Subcutaneous abdominal adipose tissue (tissue), 5 donors: ENCODE results near the gene SPHK2.

ENCODE experiments used
- H3K27ac ChIP-seq: one replicate; pipeline ENCODE4 v1.7.0; 2013; ENCODE audit warnings: low read depth, mild to moderate bottlenecking, inconsistent platforms, low read length, moderate library complexity
- H3K27me3 ChIP-seq, 5 donors: one replicate each; pipeline ENCODE4 v1.7.0; 2013; ENCODE audit warnings: low read length in 5 of 5, inconsistent platforms in 1 of 5; ENCODE audit not compliant: control insufficient read depth in 5 of 5, insufficient read depth in 4 of 5
- H3K36me3 ChIP-seq, 5 donors: one replicate each; pipeline ENCODE4 v1.7.0; 2013; ENCODE audit warnings: low read length in 5 of 5; ENCODE audit not compliant: control insufficient read depth in 5 of 5, insufficient read depth in 5 of 5
- H3K4me1 ChIP-seq, 5 donors: one replicate each; pipeline ENCODE4 v1.7.0; 2013; ENCODE audit warnings: low read length in 5 of 5, mild to moderate bottlenecking in 3 of 5, moderate library complexity in 1 of 5; ENCODE audit not compliant: control insufficient read depth in 5 of 5, insufficient read depth in 5 of 5
- H3K4me3 ChIP-seq, 5 donors: one replicate each; pipeline ENCODE4 v1.7.0; 2013; ENCODE audit warnings: low read length in 5 of 5, low read depth in 1 of 5
- H3K9ac ChIP-seq, 5 donors: one replicate each; pipeline ENCODE4 v1.7.0; 2013; ENCODE audit warnings: low read length in 5 of 5, mild to moderate bottlenecking in 4 of 5, moderate library complexity in 3 of 5
- H3K9me3 ChIP-seq, 5 donors: one replicate each; pipeline ENCODE4 v1.7.0; 2013; ENCODE audit warnings: low read length in 5 of 5; ENCODE audit not compliant: control insufficient read depth in 5 of 5
- donor health status: healthy.
- donor health status: healthy.
- donor health status: healthy.
- donor health status: healthy.
- donor health status: healthy.

Gene SPHK2

GRCh38 chr19:48614436-48615230 lies 4.7 kb upstream of the SPHK2 start, which contains the start of gene FAM83E:
Gene FAM83E, minus strand, starts transcription at chr19:48615076. Its CDS starts 1,704 bp downstream, at chr19:48613372.
- Histone ChIP-seq H3K27ac (no peak within 1 kb of the TSS), H3K4me1 (peaks cover 10 to 36% (median 27%) of the 10 kb centered on the region in 5 donors), H3K27me3 (no peaks in the 10 kb centered on the region), H3K36me3 (peaks cover 0 to 32% (median 30%) of the 10 kb centered on the region in 5 donors), H3K4me3 (no peak within 1 kb of the TSS), H3K9me3 (no peaks in the 10 kb centered on the region), H3K9ac (peak within 1 kb of the TSS in 1 of 5 donors; percentile 28)

DNA sequence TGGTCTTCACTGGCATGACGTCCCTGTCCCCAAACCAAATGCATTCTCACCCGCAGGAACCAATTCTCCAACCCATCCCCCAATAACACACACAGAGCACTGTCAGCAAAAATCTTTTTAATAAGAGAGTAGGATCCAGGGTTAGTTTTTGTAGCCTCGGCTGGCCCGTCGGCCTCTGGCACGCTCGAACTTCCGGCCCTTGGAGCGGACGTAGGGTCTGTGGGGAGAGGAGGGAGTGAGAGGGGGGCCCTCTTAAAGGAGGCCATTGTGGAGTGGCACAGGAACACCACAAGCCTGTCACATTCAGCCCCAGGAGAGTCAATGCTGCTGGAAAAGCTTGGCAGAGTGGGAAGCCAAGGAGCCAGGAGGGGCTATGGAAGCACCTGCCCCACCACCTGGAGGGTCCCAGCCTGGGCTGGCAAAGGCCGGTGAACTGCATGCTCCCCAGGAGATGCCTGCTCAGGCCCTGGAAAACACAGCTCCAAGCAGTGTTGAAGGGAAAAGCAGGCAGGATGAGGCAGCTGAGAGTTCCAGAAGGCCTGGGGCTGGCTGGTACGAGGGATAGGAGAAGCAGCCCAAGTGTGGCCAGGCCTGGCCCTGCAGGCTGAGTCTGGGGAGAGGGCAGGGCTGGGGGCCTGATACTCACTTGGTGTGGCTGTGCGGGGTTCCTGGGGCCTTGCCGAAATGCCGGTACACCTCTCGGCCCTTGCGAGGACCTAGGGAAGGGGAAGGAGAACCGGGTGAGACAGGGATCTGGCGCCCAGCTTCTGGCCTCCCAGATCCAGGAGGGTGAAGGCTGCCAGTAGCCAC lies 3.9 kb upstream of the SPHK2 start:
- peaks cover 10 to 44% (median 34%) of the 10 kb centered on the region in 5 donors for H3K4me1 ChIP-seq

GRCh38 chr19:48616041-48616436 lies 3.3 kb upstream of the SPHK2 start:
- no peak overlapping the region for H3K27ac ChIP-seq

More for the DNA sequence above, 3.9 kb upstream of the SPHK2 start:
- H3K4me3 ChIP-seq = no peak overlapping the region
- H3K36me3 ChIP-seq = peaks cover 0 to 32% (median 30%) of the 10 kb centered on the region in 5 donors
- H3K9ac ChIP-seq = peak overlapping the region in 1 of 5 donors; percentile 28
- no peaks in the 10 kb centered on the region for H3K27me3 ChIP-seq
- no peak overlapping the region for H3K27ac ChIP-seq
- no peaks in the 10 kb centered on the region for H3K9me3 ChIP-seq

DNA sequence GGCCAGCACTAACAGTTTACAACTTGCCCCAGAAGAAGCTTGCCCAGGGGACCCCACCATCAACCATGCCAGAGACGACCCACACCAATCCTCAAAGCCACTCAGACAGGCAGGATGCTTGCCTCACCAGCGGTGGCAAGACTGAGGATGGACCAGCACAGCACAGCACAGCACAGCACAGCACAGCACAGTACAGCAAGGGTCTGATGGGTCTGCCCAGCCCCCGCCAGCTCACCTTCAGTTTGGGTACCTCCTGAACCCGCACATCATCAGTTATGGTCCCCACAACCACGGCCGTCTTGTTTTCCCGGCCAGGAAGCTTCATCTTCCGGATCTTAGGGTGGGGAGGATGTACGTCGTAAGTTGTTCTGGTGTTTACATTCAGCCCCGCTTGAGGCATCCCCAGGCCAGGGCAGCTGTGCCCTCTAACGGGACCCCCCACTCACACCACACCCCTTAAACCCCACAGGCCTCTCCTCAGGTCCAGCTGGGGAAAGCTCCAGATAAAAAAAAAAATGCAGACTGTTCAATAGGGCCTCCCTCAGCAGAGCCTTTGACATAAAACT lies 2.7 kb upstream of the SPHK2 start:
- Histone ChIP-seq H3K36me3 (peaks cover 0 to 32% (median 30%) of the 10 kb centered on the region in 5 donors), H3K4me3 (peak overlapping the region in 2 of 5 donors; percentile 32 to 86), H3K9me3 (no peaks in the 10 kb centered on the region), H3K27me3 (no peaks in the 10 kb centered on the region), H3K4me1 (peaks cover 10 to 44% (median 34%) of the 10 kb centered on the region in 5 donors), H3K27ac (no peak overlapping the region), H3K9ac (peak overlapping the region in 2 of 5 donors; percentile 88 to 97)

More at GRCh38 chr19:48616041-48616436, 3.3 kb upstream of the SPHK2 start:
- Histone ChIP-seq H3K4me1 (peaks cover 10 to 44% (median 34%) of the 10 kb centered on the region in 5 donors), H3K4me3 (no peak overlapping the region), H3K36me3 (peaks cover 0 to 32% (median 30%) of the 10 kb centered on the region in 5 donors), H3K9me3 (no peaks in the 10 kb centered on the region), H3K9ac (peak overlapping the region in 1 of 5 donors; percentile 28), H3K27me3 (no peaks in the 10 kb centered on the region)

- Histone ChIP-seq H3K9ac (peak overlapping the region; percentile 81 to 97 (median 88)), H3K36me3 (peaks cover 0 to 32% (median 30%) of the 10 kb centered on the region in 5 donors), H3K27ac (peak overlapping the region; percentile 89), H3K9me3 (no peaks in the 10 kb centered on the region), H3K27me3 (no peaks in the 10 kb centered on the region), H3K4me3 (peak overlapping the region; percentile 86 to 98 (median 97)), H3K4me1 (peaks cover 10 to 46% (median 35%) of the 10 kb centered on the region in 5 donors)
Measured at GRCh38 chr19:48617146-48617937, 2.0 kb upstream of the SPHK2 start.

DNA sequence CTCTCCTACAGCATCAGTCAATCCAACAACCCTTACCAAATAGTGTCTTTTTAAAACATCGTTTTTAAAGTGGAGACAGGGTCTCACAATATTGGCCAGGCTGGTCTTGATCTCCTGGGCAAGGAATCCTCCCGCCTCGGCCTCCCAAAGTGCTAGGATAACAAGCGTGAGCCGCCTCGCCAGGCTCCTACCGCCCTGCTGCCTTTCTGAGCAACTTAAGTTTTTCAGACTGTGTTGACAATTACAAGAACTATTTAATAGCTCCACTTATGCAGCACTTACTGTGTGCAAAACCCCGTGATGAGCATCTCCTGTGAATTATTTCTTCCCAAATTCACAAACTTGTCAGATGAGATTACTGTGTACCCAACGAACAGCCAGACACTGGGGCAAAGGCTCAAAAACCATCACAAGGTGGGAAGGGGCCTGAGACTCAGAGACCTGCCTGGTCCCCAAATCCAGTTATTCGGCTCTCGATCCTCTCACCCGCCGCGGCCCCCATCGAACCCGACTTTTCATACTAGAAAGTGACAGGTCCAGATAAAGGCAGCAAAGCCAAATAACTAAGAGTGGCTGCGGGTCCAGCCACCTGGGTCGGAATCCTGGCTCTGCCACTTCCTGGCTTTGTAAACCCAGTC lies 909 bp upstream of the SPHK2 start:
- H3K27ac ChIP-seq = peak overlapping the region; percentile 89
- peaks cover 11 to 55% (median 40%) of the 10 kb centered on the region in 5 donors for H3K4me1 ChIP-seq
- H3K36me3 ChIP-seq = peaks cover 0 to 32% (median 30%) of the 10 kb centered on the region in 5 donors
- no peaks in the 10 kb centered on the region for H3K27me3 ChIP-seq
- H3K9me3 ChIP-seq = no peaks in the 10 kb centered on the region
- peak overlapping the region; percentile 81 to 97 (median 88) for H3K9ac ChIP-seq
- peak overlapping the region; percentile 86 to 98 (median 97) for H3K4me3 ChIP-seq

DNA sequence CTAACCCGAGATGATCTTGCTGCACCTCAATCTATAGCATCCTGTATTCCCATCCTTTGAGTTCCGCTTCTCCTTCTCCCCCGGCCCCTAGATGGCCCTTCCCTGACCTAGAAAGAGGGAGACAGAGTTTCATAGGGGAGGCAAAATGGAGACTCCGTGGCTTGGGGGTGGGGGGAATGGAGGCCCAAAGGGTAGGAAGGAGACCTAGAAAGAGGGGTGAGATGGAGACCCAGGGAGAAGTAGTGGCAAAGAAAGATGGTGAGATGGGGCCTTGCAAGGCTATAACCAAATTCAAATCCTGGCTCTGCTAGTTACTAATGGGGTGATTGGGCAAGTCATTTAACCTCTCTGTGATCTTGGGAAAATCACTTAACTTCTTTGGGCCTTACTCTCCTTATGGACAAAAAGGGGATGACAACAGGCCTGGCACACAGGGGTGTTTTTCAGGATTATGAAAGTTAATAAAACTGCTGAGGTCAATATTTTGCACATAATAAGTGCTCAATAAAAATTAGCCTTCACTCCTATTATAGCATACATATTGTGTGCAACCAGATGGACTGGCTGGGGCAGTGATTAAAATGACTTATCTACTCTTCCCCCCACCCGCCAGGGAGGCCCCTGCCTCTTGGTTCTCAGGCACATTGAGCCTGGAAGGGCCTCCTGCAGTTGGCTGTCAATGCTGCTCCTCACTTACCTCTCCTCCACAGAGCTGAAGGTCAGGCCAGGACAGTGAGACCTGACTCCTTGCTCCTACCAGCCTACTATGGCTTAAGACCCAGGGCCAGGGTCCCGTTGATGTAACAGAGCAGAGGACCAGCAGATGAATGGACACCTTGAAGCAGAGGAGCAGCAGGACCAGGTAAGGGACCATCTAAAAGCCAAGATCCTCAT lies 633 bp downstream of the SPHK2 start:
- Histone ChIP-seq H3K27ac (peak overlapping the region; percentile 89), H3K4me1 (peaks cover 16 to 63% (median 52%) of the 10 kb centered on the region in 5 donors), H3K27me3 (no peaks in the 10 kb centered on the region), H3K9ac (peak overlapping the region; percentile 70 to 95 (median 84)), H3K9me3 (no peaks in the 10 kb centered on the region), H3K36me3 (peaks cover 0 to 29% (median 28%) of the 10 kb centered on the region in 5 donors), H3K4me3 (peak overlapping the region; percentile 85 to 97 (median 97))

GRCh38 chr19:48623556-48624066 lies 4.3 kb downstream of the SPHK2 start:
- peaks cover 0 to 11% (median 2%) of the 10 kb centered on the region in 5 donors for H3K36me3 ChIP-seq
- no peaks in the 10 kb centered on the region for H3K9me3 ChIP-seq
- peak overlapping the region; percentile 32 to 64 (median 59) for H3K4me3 ChIP-seq
- peaks cover 8 to 54% (median 37%) of the 10 kb centered on the region in 5 donors for H3K4me1 ChIP-seq
- H3K27me3 ChIP-seq = no peaks in the 10 kb centered on the region
- peak overlapping the region; percentile 0 to 68 (median 34) for H3K9ac ChIP-seq
- peak overlapping the region; percentile 65 for H3K27ac ChIP-seq
